ENCODE results near the gene GATA6.

Gene GATA6

GRCh38 chr18:22155584-22155983 is 13.8 kb upstream of the GATA6 start:
- TF ChIP-seq TAF1 (IDR thresholded peaks at IDR 0.05; ENCODE audit: borderline replicate concordance, insufficient read depth, low read length), result no peak
- TF ChIP-seq SIN3A (IDR thresholded peaks at IDR 0.05; ENCODE audit: borderline replicate concordance, insufficient read depth, low read length), result no peak
- no peak for TF ChIP-seq FOXP2 (optimal IDR thresholded peaks at IDR 0.05; ENCODE audit: borderline replicate concordance, extremely low read depth, extremely low read length, insufficient read depth)
- no peak for TF ChIP-seq POLR2AphosphoS5 (IDR thresholded peaks at IDR 0.05; ENCODE audit: low read depth, low read length)

- no peak for TF ChIP-seq TAF1 (IDR thresholded peaks at IDR 0.05; ENCODE audit: borderline replicate concordance, insufficient read depth, low read length)
- TF ChIP-seq SIN3A (IDR thresholded peaks at IDR 0.05; ENCODE audit: borderline replicate concordance, insufficient read depth, low read length), result no peak
- TF ChIP-seq REST (IDR thresholded peaks at IDR 0.05; ENCODE audit: insufficient read depth in 1 of 2, low read depth in 2 of 2, low read length in 2 of 2), result no peak
- TF ChIP-seq POLR2AphosphoS5 (IDR thresholded peaks at IDR 0.05; ENCODE audit: low read depth, low read length), result no peak
- TF ChIP-seq FOXP2 (optimal IDR thresholded peaks at IDR 0.05; ENCODE audit: borderline replicate concordance, extremely low read depth, extremely low read length, insufficient read depth), result no peak
Measured at GRCh38 chr18:22159014-22159413, 10.4 kb upstream of the GATA6 start.

GRCh38 chr18:22161090-22161489 is 8.3 kb upstream of the GATA6 start:
- TF ChIP-seq TAF1 (IDR thresholded peaks at IDR 0.05; ENCODE audit: borderline replicate concordance, insufficient read depth, low read length) (no peak), SIN3A (IDR thresholded peaks at IDR 0.05; ENCODE audit: borderline replicate concordance, insufficient read depth, low read length) (no peak), POLR2AphosphoS5 (IDR thresholded peaks at IDR 0.05; ENCODE audit: low read depth, low read length) (no peak), REST (IDR thresholded peaks at IDR 0.05; ENCODE audit: insufficient read depth in 1 of 2, low read depth in 2 of 2, low read length in 2 of 2) (no peak), FOXP2 (optimal IDR thresholded peaks at IDR 0.05; ENCODE audit: borderline replicate concordance, extremely low read depth, extremely low read length, insufficient read depth) (no peak)

- TF ChIP-seq SIN3A (IDR thresholded peaks at IDR 0.05; ENCODE audit: borderline replicate concordance, insufficient read depth, low read length) (no peak), REST (IDR thresholded peaks at IDR 0.05; ENCODE audit: insufficient read depth in 1 of 2, low read depth in 2 of 2, low read length in 2 of 2) (no peak), TAF1 (IDR thresholded peaks at IDR 0.05; ENCODE audit: borderline replicate concordance, insufficient read depth, low read length) (no peak), POLR2AphosphoS5 (IDR thresholded peaks at IDR 0.05; ENCODE audit: low read depth, low read length) (no peak), FOXP2 (optimal IDR thresholded peaks at IDR 0.05; ENCODE audit: borderline replicate concordance, extremely low read depth, extremely low read length, insufficient read depth) (no peak)
Measured at GRCh38 chr18:22163416-22164161, 5.8 kb upstream of the GATA6 start.

- no peak for TF ChIP-seq FOXP2 (optimal IDR thresholded peaks at IDR 0.05; ENCODE audit: borderline replicate concordance, extremely low read depth, extremely low read length, insufficient read depth)
- no peak for TF ChIP-seq SIN3A (IDR thresholded peaks at IDR 0.05; ENCODE audit: borderline replicate concordance, insufficient read depth, low read length)
- no peak for TF ChIP-seq POLR2AphosphoS5 (IDR thresholded peaks at IDR 0.05; ENCODE audit: low read depth, low read length)
- no peak for TF ChIP-seq REST (IDR thresholded peaks at IDR 0.05; ENCODE audit: insufficient read depth in 1 of 2, low read depth in 2 of 2, low read length in 2 of 2)
- TF ChIP-seq TAF1 (IDR thresholded peaks at IDR 0.05; ENCODE audit: borderline replicate concordance, insufficient read depth, low read length), result no peak
Measured at GRCh38 chr18:22164337-22165048, 4.9 kb upstream of the GATA6 start.
